IMR-90 (cell line): Measurements from ENCODE around the gene FBXW5.

ENCODE experiments used
- BHLHE40 ChIP-seq: fragments of 150-350 bp; IDR thresholded peaks from 2 replicates; pipeline ENCODE4 v1.6.1; 2016; ENCODE audit warnings: mild to moderate bottlenecking, low read depth, low read length
- CEBPB ChIP-seq: IDR thresholded peaks from 2 replicates; pipeline ENCODE4 v1.6.1; 2012; ENCODE audit warnings: low read depth, low read length, improper control_type of control experiment
- CTCF ChIP-seq: conservative IDR thresholded peaks from 2 replicates; pipeline ENCODE4 v1.5.1; 2012; ENCODE audit warnings: mild to moderate bottlenecking, low read depth, low read length, improper control_type of control experiment
- FOS ChIP-seq: fragments of 150-350 bp; IDR thresholded peaks from 2 replicates; pipeline ENCODE4 v1.6.1; 2016; ENCODE audit warnings: low read depth, low read length
- MAZ ChIP-seq: IDR thresholded peaks from 2 replicates; pipeline ENCODE4 v1.6.1; 2012; ENCODE audit warnings: low read depth, mild to moderate bottlenecking, low read length, improper control_type of control experiment, moderate library complexity, borderline replicate concordance
- MXI1 ChIP-seq: IDR thresholded peaks from 2 replicates; pipeline ENCODE4 v1.6.1; 2012; ENCODE audit warnings: low read depth, mild to moderate bottlenecking, low read length, moderate library complexity, borderline replicate concordance
- NFE2L2 ChIP-seq: fragments of 150-350 bp; IDR thresholded peaks from 2 replicates; pipeline ENCODE4 v1.6.1; 2016; ENCODE audit warnings: low read depth, mild to moderate bottlenecking, low read length
- POLR2A ChIP-seq: IDR thresholded peaks from 2 replicates; pipeline ENCODE4 v1.6.1; 2012; ENCODE audit warnings: mild to moderate bottlenecking, low read depth, low read length
- RCOR1 ChIP-seq: IDR thresholded peaks from 2 replicates; pipeline ENCODE4 v1.6.1; 2012; ENCODE audit warnings: mild to moderate bottlenecking, low read length, improper control_type of control experiment; ENCODE audit not compliant: insufficient replicate concordance
- RFX5 ChIP-seq: IDR thresholded peaks from 2 replicates; pipeline ENCODE4 v1.8.0; 2012; ENCODE audit warnings: low read depth, mild to moderate bottlenecking, low read length, moderate library complexity
- SMC3 ChIP-seq: fragments of 150-350 bp; IDR thresholded peaks from 2 replicates; pipeline ENCODE4 v1.6.1; 2016; ENCODE audit warnings: low read depth, mild to moderate bottlenecking, antibody characterized with exemption, low read length, moderate library complexity
- USF2 ChIP-seq: fragments of 150-350 bp; IDR thresholded peaks from 2 replicates; pipeline ENCODE4 v1.6.1; 2017; ENCODE audit warnings: mild to moderate bottlenecking, antibody characterized with exemption, low read length, low read depth

- no peak for TF ChIP-seq CTCF
- TF ChIP-seq RFX5: no peak
- TF ChIP-seq MAZ: peak; percentile 51; the same call in 1 of the 2 replicates
- TF ChIP-seq USF2: no peak
- no peak for TF ChIP-seq FOS
- no peak for TF ChIP-seq POLR2A
- no peak for TF ChIP-seq SMC3
- TF ChIP-seq MXI1: peak; percentile 72; the same call in 1 of the 2 replicates
- no peak for TF ChIP-seq BHLHE40
- no peak for TF ChIP-seq CEBPB
- no peak for TF ChIP-seq RCOR1
- no peak for TF ChIP-seq NFE2L2
Measured at GRCh38 chr9:136991993-136992818, 47.7 kb upstream of the FBXW5 start, which contains the start of gene PAXX.
